NCI-H69 (cell line): ENCODE measurements around the gene SF3B3.

Source experiments
- DNase-seq: peaks from one replicate; lab custom pipeline; 2025; lab: John Stamatoyannopoulos, UW

Gene SF3B3

DNA sequence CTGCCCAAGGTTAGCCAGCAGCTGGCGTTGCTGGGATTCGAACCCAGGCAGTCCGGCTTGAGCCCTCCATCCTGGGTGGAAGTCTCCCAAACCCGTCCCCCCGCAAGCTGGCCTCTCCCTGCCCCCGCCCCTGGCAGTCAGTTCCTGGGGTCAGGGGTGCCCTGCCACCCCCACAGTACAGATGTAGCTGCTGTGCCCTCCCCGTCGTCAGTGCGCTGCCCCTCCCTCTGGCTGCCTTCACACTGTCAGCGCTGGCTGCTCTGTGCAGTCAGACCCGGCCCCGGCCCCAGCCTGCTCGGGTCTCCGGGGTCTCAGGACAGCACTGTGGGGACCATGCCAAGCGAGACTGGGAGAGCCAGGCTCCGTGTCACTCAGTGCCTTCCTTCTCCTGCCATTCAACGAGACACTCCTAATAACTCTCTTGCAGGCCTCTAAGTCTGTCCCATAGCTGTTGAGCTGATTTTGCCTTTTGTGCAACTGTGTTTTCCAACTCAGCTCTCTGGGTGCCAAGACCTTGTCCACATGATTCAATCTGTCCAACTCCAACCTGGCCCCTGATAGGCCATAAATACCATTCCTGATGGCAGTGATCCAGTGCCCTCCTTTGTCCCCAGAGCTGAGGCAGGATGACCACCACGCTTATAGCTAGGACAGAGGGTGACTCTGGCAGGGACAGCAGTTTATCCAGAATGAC is 67.3 kb downstream of the SF3B3 start:
- no peak for DNase-seq

DNA sequence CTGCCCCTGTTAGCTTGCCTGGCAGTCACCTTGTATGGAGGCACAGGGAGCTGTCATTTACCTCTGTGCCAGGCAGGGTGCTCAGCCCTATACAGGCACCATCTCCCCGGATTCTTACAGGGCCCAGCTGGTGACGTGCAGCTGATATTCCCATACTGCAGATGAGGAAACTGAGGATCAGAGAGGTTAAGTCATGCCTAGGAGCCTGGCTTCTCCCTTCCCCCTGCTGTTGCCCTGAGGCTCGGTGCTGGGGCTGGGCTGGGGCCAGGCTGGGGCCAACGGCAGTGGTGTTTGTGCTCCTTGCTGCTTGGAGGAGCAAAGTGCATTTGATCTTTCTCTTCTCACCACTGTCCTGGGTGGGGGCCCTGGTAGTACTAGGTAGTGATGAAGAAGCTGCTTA is 68.0 kb downstream of the SF3B3 start:
- no peak for DNase-seq

DNA sequence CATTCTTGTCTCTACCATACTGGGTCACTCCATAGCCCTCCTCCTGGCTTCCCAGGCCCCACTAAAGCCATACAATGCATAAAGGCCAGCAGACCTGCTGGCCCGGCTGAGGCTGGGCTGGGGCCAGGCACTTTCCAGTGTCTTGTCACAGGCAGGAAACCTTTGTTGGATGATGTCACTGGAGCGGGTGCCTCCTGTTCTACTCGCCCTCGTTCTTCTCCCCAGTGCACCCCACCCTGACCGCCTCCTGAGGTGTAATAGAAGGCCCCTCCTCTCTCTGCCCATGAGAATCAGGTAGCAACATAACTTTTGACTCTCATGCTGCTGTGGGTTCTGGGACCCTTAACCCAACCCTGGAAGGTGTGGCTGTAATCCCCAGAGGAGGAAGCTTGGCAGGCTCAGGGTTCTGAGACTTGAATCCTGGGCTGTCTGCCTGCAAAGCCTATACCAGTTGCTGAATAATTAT is 68.5 kb downstream of the SF3B3 start:
- DNase-seq: no peak

DNA sequence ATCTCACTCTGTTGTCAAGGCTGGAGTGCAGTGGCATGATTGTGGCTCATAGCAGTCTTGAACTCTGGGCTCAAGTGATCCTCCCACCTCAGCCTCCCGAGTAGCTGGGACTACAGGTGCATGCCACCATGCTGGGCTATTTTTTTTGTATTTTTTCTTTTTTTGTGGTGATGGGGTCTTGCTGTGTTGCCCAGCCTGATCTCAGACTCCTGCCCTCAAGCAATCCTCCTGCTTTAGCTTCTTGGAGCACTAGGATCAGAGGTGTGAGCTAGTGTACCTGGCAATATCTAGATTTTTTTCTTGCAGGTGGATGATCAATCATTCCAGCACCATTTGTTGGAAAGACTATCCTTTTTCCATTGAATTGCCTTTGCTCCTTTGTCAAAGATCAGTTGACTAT is 69.9 kb downstream of the SF3B3 start:
- DNase-seq: no peak

DNA sequence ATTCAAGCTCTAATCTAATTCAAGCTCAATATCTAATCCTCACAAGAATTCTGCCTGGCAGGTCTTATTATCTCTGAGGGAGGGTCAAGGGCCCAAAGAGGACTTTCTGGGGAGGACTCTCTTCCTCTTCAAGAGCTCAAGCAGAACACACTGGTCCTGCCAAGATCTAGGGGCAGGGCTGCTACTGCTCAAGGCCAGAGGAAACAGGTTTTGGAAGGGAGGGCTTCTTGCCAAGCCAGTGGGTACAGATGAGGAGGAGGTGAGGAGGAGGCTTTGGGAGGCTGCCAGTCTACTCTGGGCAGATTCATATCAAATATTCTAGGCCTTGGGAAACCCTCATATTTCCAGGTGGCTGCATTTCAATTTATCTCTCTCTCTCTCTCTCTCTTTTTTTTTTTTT is 71.0 kb downstream of the SF3B3 start:
- DNase-seq: no peak

DNA sequence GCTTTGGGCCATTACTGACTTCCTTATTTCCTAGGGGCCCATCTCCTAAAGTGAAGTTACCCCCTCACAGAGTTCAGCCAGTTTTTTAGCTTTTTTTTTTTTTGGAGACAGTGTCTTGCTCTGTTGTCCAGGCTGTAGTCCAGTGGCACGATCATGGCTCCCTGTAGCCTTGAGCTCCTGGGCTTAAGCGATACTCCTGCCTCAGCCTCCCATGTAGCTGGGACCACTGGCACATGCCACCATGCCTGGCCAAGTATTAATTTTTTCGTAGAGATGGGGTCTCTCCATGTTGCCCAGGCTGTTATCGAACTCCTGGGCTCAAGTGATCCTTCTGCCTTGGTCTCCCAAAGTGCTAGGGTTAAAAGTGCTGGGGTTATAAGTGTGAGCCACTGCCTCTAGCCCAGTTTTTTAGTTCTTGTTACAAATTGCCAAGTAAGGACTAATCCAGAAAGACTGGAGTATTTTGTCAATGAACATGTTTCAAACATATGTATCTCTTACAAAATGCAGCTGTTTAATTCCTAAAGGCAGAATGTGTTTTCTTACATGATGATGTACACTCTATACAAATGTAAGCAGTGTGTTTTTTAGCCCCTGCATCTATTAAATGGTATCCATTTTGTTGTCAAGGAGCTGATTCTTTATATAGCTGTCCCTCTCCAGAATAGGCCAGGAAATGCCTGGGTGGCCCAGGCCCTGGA is 73.7 kb downstream of the SF3B3 start:
- no peak for DNase-seq

DNA sequence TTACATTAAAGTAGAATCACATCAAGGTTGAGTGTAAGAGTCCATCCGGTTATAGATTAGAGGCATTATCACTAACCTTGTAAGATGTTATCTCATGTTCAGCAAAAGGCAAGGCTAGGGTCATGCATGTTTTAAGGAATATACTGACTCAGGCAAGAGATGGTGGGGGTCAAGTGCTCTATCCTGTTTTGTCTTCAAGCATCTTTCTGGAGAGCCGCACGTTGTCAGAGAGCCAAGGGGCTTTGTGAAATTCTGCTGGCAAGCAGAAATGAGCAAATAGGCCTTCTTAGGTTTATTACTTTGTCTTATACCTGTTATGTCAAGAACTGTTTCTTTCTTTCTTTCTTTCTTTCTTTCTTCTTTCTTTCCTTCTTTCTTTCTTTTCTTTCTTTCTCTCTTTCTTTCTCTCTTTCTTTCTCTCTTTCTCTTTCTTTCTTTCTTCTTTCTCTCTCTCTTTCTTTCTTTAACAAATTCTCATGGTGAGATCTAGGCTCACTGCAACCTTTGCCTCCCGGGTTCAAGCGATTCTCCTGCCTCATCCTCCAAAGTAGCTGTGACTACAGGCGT is 75.4 kb downstream of the SF3B3 start:
- no peak for DNase-seq

DNA sequence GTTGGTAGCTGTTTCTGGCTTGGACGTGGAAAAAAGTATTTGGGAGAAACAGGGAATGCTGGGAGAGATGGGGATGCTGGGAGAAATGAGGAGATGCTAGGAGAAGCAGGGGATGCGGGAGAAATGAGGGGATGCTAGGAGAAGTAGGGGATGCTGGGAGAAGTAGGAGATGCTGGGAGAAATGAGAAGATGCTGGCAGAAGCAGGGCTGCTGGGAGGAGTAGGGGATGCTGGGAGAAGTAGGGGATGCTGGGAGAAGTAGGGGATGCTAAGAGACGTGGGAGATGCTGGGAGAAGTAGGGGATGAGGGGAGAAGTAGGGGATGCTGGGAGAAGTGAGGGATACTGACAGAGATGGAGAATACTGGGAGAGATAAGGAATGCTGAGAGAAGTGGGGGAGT is 77.1 kb downstream of the SF3B3 start:
- no peak for DNase-seq

DNA sequence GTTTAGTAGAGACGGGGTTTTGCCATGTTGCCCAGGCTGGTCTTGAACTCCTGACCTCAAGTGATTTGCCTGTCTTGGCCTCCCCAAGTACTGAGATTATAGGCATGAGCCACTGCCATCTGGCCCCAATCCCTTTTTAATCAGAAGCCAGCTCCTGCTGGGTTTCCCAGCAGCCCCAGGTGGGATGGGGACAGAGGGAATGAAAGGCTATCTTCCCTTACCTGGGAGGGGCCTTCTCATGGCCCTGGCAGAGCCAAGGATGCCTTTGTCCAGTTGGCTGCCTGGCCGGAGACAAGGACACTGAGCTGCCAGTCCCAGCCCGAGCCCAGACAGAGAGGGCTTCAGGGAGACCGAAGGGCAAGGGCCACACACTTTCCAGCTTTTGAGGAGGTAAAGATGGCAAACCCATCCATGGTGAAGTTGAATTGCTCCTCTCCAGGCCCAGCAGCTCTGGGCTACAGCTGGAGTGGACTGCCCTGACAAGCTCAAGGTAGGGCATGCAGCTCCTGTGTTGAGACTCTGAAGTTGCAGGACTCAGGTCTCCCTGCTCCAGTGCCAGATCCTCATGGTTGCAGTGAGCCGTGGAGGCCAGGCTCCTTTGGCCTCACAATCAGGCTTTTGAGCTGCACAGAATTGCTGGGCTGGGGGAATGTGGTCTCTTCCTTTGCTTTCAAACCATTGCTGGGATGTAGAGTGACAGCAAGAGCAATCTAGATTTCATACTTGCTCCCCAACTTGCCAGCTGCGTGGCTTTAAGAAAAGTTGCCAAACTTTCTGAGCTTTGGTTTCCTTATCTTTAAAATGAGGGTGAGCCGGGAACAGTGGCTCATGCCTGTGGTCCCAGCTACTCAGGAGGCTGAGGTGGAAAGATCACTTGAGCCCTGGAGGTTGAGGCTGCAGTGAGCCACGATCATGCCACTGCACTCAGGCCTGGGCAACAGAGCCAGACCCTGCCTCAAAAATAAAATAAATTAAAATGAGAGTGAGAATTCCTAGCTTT is 78.3 kb downstream of the SF3B3 start:
- DNase-seq: no peak

DNA sequence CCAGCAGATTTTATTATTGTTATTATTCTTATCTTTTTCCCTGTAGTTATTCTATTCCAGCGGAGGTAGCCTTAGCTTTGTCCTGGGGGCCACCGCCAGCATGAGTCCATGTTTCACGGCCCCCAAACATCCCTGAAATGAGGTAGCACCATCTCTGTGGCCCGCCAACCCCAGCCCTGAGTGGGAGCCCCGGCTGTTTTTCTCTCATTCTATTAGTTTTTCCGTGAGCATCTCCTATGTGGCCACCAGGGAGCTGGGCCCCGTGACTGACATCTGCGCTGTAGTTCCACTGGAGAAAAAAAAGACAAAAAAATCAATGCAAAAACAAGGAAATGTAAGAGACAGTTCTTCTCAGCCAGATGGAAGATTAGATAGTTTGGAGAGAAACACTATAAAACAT is 79.2 kb downstream of the SF3B3 start:
- DNase-seq: no peak

DNA sequence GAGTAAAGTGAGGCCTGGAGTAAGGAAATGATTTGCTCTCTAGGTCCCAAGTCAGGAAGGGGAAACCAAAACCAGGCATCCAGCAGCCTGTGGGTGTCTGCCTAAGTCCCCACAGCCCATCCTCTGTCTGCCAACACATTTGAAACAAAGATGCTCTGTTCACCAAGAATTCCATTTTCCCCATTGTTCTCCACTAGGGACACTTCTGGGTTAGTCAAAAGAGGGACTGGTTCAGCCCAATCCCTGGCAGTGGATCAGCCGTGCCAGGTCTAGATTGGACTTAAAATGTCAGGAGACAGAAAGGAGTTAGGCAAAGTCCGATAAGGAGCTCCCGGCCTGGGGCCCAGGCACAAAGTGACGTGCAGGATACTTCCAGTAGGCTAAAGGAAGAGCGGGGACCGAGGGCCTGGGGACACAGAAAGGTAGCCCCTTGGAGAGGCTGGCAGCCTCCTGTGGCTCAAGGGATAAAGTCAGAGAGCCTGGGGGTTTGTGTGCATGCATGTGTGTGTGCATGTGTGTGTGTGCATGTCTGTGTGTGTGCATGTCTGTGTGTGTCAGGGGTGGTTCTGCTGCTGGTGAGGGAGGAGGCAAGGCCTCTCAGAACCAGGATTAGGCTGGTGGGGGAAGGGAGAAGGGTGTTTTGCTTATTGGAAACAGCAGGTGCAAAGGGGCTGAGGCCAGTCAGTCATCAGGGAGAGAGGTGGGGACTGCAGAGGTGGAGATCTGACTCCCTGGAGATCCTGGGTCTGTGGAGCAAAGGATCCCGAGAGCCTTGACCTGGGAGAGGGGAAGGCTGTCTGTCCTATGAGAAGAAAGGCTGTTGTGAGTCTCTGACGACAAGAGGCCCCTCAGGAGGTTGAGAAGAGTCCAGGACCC is 81.0 kb downstream of the SF3B3 start:
- no peak for DNase-seq

DNA sequence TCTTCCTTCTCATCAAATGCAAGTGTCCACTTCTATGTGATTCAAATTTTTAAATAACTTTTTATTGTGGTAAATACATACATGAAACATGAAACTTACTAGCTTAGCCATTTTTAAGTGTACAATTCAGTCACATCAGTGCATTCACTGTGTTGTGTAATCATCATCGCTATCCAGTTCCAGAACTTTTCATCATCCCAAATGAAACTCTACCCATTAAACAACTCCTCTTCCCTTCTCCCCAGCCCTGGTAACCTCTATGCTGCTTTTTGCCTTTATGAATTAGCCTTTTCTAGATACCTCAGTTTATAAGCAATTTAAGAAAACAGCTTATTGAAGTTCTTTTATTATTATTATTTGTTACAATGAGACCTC is 81.7 kb downstream of the SF3B3 start:
- no peak for DNase-seq

DNA sequence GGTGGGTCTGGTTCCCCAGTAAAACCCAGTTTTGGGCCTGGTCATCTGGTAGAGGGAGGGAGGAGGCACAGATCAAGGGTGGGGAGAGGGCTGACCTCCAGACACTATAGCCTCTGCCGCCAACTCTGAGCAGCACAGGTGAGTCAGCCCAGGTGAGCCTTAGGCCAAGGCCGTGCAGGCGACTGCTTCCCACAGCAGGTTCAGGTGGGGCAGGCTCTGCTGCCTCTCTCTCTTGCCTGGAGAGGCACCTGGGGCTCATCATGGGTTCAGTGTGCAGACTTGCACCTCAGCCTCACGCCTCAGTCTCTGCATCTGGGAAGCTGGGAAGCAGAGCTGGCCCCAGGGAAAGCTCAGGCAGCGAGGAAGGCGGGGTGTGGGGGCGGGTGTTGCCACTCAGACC is 84.9 kb downstream of the SF3B3 start:
- DNase-seq: no peak

DNA sequence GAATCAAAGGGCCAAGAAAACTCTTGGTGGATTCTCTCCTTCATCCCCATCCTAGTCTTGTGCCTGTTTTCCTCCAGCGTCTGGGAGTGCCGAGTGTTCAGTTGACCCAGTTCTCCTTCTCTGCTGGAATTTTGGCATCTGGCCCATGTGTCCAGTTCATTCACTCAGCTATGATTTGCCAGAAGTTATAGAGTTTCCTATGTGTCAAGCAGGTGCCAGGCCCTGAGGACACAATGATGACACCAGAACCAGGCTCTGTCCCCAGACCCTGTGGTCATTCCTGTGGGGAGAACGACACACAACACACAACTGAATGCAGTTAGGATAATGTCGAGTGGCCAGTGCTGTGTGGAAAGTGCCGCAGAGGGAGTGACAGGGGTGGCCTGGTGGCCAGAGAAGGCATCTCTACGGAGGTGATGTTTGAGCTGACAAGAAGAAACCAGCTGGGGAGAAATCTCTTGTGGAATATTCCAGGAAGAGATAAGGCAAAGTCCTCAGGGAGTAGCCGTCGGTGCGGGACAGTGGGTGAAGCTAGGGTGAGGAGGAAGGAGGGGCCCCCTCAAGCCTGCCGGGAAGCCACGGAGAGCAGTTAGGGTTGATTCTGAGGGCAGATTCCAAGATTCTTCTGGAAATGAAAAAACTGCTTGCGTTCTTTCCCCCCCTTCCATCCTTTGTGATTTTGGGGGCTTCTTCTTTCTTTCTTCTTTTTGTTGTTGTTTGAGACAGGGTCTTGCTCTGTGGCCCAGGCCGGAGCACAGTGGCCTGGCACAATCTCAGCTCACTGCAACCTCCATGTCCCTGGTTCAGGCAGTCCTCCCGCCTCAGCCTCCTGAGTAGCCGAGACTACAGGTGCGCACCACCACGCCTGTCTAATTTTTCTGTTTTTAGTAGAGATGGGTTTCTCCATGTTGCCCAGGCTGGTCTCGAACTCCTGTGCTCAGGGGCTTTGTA is 86.9 kb downstream of the SF3B3 start:
- no peak for DNase-seq

DNA sequence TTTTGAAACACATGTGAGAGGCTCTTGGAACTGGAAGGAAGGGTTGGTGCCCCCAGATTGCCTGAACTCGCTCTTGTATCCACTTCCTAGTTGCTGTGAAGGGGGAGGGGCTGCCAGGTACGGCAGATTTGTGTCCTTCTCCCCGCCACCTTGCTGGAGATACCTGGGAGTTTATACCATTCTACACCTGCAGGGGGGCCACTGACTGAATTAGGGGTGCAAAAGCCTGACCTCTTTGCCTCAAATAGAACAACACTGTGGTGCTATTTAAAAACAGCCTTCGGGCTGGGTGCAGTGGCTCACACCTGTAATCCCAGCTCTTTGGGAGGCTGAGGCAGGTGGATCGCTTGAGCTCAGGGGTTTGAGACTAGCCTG is 87.6 kb downstream of the SF3B3 start:
- no peak for DNase-seq

DNA sequence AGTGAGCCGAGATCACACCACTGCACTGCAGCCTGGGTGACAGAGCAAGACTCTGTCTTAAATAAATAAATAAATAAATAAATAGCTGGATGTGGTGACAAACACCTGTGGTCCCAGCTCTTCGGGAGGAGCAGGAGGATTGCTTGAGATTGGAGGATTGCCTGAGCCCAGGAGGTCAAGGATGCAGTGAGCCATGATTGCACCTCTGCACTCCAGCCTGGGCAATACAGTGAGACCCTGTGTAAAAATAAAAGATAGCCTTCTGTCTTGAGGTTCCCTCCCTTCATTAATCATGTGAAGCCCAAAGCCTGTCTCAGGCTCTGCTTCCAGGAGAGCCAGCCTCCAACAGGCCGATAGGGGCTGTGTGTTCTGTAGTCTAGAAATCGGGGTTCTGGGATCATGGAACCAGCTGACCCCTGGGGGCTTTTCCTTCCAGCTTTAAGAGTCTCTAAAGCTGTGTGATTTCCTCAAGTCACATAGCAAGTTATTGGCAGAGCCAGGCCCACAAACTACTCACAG is 88.2 kb downstream of the SF3B3 start:
- DNase-seq: no peak

DNA sequence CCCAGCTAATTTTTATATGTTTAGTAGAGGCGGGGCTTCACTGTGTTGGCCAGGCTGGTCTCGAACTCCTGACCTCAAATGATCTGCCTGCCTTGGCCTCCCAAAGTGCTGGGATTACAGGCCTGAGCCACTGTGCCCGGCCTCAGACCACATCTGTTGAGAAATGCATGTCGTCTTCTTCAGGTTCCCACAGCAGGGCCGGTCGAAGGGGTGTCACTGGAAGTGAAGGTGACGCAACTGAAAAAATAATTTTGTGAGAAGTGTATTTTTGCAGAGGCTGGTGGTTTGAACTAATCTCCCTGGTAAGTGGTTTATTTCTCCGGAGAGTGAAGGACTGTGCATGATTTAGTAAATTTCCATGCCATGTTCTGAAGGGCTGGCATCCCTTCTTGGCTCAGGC is 89.3 kb downstream of the SF3B3 start:
- no peak for DNase-seq

DNA sequence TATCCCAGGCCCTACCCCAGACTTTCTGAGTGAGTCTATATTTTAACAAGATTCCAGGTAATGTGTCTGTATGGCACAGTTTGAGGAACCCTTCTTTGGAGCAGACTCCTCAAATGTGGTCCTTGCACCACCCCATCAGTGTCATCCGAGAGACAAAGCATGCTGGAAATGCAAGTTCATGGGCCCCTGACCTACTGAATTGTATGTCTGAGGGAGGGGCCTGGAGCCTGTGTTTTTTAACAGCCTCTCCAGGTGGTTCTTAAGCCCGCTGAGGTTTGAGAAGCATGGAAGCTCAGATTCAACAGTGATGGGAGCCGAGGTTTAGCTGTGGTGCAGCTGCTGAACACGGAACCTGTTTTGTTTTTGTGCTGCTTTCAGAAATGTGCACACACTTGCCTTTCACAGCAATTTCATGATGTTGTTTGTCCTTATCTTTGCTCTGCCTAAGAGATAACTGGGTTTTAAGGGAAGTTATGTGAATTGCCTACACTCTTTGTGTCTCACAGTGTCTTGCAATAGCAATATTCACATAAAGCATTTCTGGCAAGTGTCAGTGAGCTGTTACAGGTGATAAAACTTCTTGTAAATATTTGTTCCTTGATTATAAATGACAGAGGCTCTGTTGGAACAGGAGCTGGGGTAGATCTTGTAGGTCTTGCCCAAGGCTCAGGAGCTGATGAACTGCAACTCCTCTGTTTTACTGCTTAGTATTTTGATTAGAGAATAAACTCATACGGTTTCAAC is 90.8 kb downstream of the SF3B3 start:
- no peak for DNase-seq

DNA sequence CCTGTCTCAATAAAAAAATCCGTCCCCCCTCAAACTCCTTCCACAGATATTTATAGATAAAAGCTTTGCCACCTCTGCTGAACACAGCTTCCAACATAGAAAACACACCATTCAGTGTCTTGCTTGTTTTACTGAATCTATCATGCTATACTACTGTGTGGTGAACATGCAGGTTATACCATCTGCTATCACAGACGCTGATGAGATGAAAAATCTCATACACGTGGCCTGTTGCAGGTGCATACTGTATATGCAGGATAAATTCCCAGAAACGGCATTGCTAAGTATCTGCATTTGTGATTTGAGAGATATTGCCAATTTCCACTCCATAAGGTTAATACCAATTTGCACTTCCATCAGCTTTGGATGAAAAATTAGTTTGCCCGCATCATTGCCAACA is 92.3 kb downstream of the SF3B3 start:
- DNase-seq: no peak
